NCI-H446 (cell line): ENCODE data around the gene CFAP57.

ENCODE experiments used
- DNase-seq, 2 experiments: peaks; one replicate each; lab custom pipeline; 2025; lab: John Stamatoyannopoulos, UW

CFAP57 gene

GRCh38 chr1:43299101-43299500 is 127.0 kb downstream of the CFAP57 start:
- DNase-seq, result no peak

- no peak for DNase-seq
Measured at GRCh38 chr1:43300378-43301094, 128.4 kb downstream of the CFAP57 start, which contains the start of gene TIE1. TSS of gene TIE1 (plus strand) at chr1:43300982. CDS start at chr1:43301072, 90 bp downstream.

GRCh38 chr1:43302201-43302600 is 130.1 kb downstream of the CFAP57 start:
- no peak for DNase-seq

- no peak for DNase-seq
Measured at GRCh38 chr1:43302721-43303470, 130.8 kb downstream of the CFAP57 start.

- no peak for DNase-seq
Measured at GRCh38 chr1:43303471-43304313, 131.6 kb downstream of the CFAP57 start.
